HepG2 (cell line): ENCODE results near the gene FBXL4.

Experiments
- CHD2 ChIP-seq: IDR thresholded peaks from 2 replicates; pipeline ENCODE4 v1.6.1; 2011; ENCODE audit warnings: low read depth, low read length, improper control_type of control experiment
- CTCF ChIP-seq: sonication (generic); formaldehyde crosslinking; IDR thresholded peaks from 2 replicates; pipeline ENCODE4 v1.5.0; 2020; ENCODE audit warnings: mild to moderate bottlenecking, missing genetic modification reagents, moderate library complexity
- HMGXB3 ChIP-seq: sonication (generic); formaldehyde crosslinking; IDR thresholded peaks from 2 replicates; pipeline ENCODE4 v1.4.0; 2020; ENCODE audit warnings: missing genetic modification reagents, borderline replicate concordance
- POLR2AphosphoS5 ChIP-seq: IDR thresholded peaks from 2 replicates; pipeline ENCODE4 v1.6.1; 2012; ENCODE audit warnings: low read depth, low read length
- RFX3 ChIP-seq: IDR thresholded peaks from 2 replicates; pipeline ENCODE4 v1.6.1; 2016; ENCODE audit warnings: missing biosample characterization, missing genetic modification reagents
- TAF1 ChIP-seq: sonication (generic); formaldehyde crosslinking; IDR thresholded peaks from 2 replicates; pipeline ENCODE4 v1.4.0; 2020; ENCODE audit warnings: missing genetic modification reagents
- ZBTB2 ChIP-seq: sonication (generic); formaldehyde crosslinking; IDR thresholded peaks from 2 replicates; pipeline ENCODE4 v1.8.0; 2022; ENCODE audit warnings: low read depth, missing genetic modification reagents
- ZBTB43 ChIP-seq: sonication (generic); formaldehyde crosslinking; conservative IDR thresholded peaks from 2 replicates; pipeline ENCODE4 v1.4.0; 2020; ENCODE audit warnings: missing genetic modification reagents

GRCh38 chr6:98980819-98981218 lies 33.1 kb upstream of the FBXL4 start:
- no peak for TF ChIP-seq RFX3 (CRISPR knock-in tag)
- no peak for TF ChIP-seq CTCF (CRISPR knock-in tag)
- TF ChIP-seq ZBTB43 (CRISPR knock-in tag): no peak
- TF ChIP-seq HMGXB3 (CRISPR knock-in tag): no peak
- no peak for TF ChIP-seq POLR2AphosphoS5
- TF ChIP-seq TAF1 (CRISPR knock-in tag): no peak
- TF ChIP-seq ZBTB2 (CRISPR knock-in tag): no peak
- no peak for TF ChIP-seq CHD2
